ENCODE results near the gene BLMH.

DNA sequence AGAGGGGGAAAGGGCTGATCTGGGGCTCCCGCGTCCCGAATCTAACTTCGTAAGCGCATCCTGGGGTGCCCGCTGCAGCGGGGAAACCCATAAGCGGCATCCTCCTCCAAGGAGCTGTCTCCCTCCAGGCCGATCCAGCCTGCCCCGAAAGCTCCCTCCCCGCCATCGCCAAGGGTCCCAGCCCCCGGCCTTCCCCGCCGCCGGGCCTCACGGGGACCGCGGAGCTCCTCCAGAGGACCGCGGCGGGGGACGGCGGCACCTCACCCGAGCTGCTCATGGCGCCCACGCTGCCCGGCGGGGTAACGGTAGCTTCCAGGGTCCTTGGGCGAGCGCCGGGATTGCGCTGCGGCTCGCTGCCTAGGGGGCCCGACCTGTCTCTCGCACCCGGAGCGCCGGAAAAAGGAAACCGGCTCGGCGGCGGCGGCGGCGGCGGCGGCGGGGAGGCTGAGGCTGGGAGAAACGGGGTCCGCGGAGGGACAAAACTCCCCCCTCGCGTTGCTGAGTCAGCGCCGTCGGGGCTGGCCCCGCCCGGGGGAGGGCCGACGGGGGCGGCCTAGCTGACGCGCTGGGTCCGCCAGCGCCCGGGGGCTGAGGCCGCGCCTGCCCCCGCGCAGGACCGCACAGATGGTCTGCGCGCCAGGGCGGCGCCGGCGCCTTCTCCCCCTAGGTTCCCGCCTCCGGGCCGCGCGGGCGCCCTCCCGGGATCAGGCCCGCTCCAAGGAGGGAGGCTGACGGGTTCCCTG is at the start of gene BLMH:
- TF ChIP-seq, protein P1, sequence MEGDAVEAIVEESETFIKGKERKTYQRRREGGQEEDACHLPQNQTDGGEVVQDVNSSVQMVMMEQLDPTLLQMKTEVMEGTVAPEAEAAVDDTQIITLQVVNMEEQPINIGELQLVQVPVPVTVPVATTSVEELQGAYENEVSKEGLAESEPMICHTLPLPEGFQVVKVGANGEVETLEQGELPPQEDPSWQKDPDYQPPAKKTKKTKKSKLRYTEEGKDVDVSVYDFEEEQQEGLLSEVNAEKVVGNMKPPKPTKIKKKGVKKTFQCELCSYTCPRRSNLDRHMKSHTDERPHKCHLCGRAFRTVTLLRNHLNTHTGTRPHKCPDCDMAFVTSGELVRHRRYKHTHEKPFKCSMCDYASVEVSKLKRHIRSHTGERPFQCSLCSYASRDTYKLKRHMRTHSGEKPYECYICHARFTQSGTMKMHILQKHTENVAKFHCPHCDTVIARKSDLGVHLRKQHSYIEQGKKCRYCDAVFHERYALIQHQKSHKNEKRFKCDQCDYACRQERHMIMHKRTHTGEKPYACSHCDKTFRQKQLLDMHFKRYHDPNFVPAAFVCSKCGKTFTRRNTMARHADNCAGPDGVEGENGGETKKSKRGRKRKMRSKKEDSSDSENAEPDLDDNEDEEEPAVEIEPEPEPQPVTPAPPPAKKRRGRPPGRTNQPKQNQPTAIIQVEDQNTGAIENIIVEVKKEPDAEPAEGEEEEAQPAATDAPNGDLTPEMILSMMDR (IDR thresholded peaks at IDR 0.05) = no peak
- TF ChIP-seq POLR2A (IDR thresholded peaks at IDR 0.05) = peak; percentile 44

Measured in ovary (tissue), 3 donors.